SK-N-SH (cell line): ENCODE data around the gene CCDC30. TPM values are rescaled to one million over a fixed set of nuclear protein-coding genes. Genes with fewer than 3 reads are reported as not detected.

ENCODE experiments used
- CTCF ChIA-PET: fragments of 300-600, 350-600 bp; formaldehyde crosslinking; extraction: SDS; loops from one replicate; lab custom pipeline; 2021; lab: Yijun Ruan, JAX
- POLR2A ChIA-PET: fragments of 350-600 bp; sonication (Branson Sonifier 250); formaldehyde crosslinking; extraction: SDS; loops from one replicate; lab custom pipeline; 2020; ENCODE audit warnings: antibody characterized with exemption, inconsistent platforms; lab: Yijun Ruan, JAX
- DNase-seq: peaks from one replicate; pipeline ENCODE4 v3.0.0; 2012
- H2AFZ ChIP-seq: fragments of 200-600 bp; sonication (generic); 2 replicates; pipeline ENCODE4 v1.8.1; 2016; ENCODE audit warnings: antibody characterized with exemption, mild to moderate bottlenecking, low read depth
- H3F3A ChIP-seq: fragments of 200-600 bp; sonication (generic); replicated peaks from 2 replicates; pipeline ENCODE3; 2016; ENCODE audit warnings: antibody characterized with exemption, mild to moderate bottlenecking; ENCODE audit not compliant: insufficient read depth
- H3K27ac ChIP-seq, 2 experiments: fragments of 200-500 bp in 1 of 2; fragments of 200-600 bp in 1 of 2; sonication (Bioruptor generic) in 1 of 2; sonication (generic), shearing (Covaris generic) in 1 of 2; 2 replicates each; pipeline versions ENCODE4 v1.5.1 to v1.6.1; 2014 to 2016; ENCODE audit warnings: low read depth in 2 of 2, inconsistent platforms in 1 of 2, low read length in 1 of 2, mild to moderate bottlenecking in 1 of 2, mixed read lengths in 1 of 2
- H3K27me3 ChIP-seq: fragments of 200-600 bp; sonication (generic), shearing (Covaris generic); 2 replicates; pipeline ENCODE4 v1.6.1; 2016; ENCODE audit warnings: mixed run types; ENCODE audit not compliant: insufficient read depth
- H3K36me3 ChIP-seq, 2 experiments: fragments of 200-500 bp in 1 of 2; fragments of 200-600 bp in 1 of 2; sonication (Bioruptor generic) in 1 of 2; sonication (generic) in 1 of 2; replicated peaks in 1 of 2; 2 replicates each; pipeline versions ENCODE3 to v1.5.1; 2014 to 2016; ENCODE audit warnings: low read length in 1 of 2, mild to moderate bottlenecking in 1 of 2; ENCODE audit not compliant: insufficient read depth in 2 of 2, control insufficient read depth in 1 of 2
- H3K4me1 ChIP-seq, 2 experiments: fragments of 200-500 bp in 1 of 2; fragments of 200-600 bp in 1 of 2; sonication (Bioruptor generic) in 1 of 2; sonication (generic), shearing (Covaris generic) in 1 of 2; 2 replicates each; pipeline versions ENCODE4 v1.5.1 to v1.6.1; 2014 to 2016; ENCODE audit warnings: low read depth in 1 of 2, low read length in 1 of 2, mixed run types in 1 of 2; ENCODE audit not compliant: insufficient read depth in 2 of 2, control insufficient read depth in 1 of 2
- H3K4me2 ChIP-seq: fragments of 200-600 bp; sonication (generic), shearing (Covaris generic); 2 replicates; pipeline ENCODE4 v1.6.1; 2017; ENCODE audit warnings: mixed run types
- H3K4me3 ChIP-seq, 2 experiments: fragments of 200-500 bp in 1 of 2; fragments of 200-600 bp in 1 of 2; sonication (Bioruptor generic) in 1 of 2; sonication (generic), shearing (Covaris generic) in 1 of 2; 2 replicates each; pipeline versions ENCODE4 v1.5.1 to v1.8.1; 2014 to 2016; ENCODE audit warnings: low read depth in 2 of 2, inconsistent platforms in 1 of 2, low read length in 1 of 2, mild to moderate bottlenecking in 1 of 2, mixed read lengths in 1 of 2, moderate library complexity in 1 of 2
- H3K79me2 ChIP-seq: fragments of 200-600 bp; sonication (generic); 2 replicates; pipeline ENCODE4 v1.8.1; 2017; ENCODE audit warnings: mild to moderate bottlenecking; ENCODE audit not compliant: insufficient read depth
- H3K9ac ChIP-seq: fragments of 200-600 bp; sonication (generic); 2 replicates; pipeline ENCODE4 v1.6.1; 2017; ENCODE audit warnings: mixed run types
- H3K9me2 ChIP-seq: fragments of 200-600 bp; sonication (generic); 2 replicates; pipeline ENCODE4 v1.6.1; 2017; ENCODE audit warnings: mixed run types
- H3K9me3 ChIP-seq: fragments of 200-600 bp; sonication (generic); 2 replicates; pipeline ENCODE4 v1.6.1; 2017; ENCODE audit warnings: mixed run types, mild to moderate bottlenecking, moderate library complexity
- H4K20me1 ChIP-seq: fragments of 200-600 bp; sonication (generic); 2 replicates; pipeline ENCODE4 v1.6.1; 2017; ENCODE audit warnings: mild to moderate bottlenecking, mixed run types; ENCODE audit not compliant: insufficient read depth
- CTCF ChIP-seq: fragments of 200-600 bp; sonication (generic); IDR thresholded peaks from 2 replicates; pipeline ENCODE4 v1.6.1; 2017; ENCODE audit warnings: antibody characterized with exemption, mild to moderate bottlenecking, moderate library complexity
- GABPA ChIP-seq: IDR thresholded peaks from 2 replicates; pipeline ENCODE4 v1.4.0; 2012; ENCODE audit warnings: low read depth, mild to moderate bottlenecking
- GATA2 ChIP-seq: sonication (generic); formaldehyde crosslinking; IDR thresholded peaks from 2 replicates; pipeline ENCODE4 v1.5.0; 2020; ENCODE audit warnings: mild to moderate bottlenecking, missing genetic modification reagents
- IRF3 ChIP-seq: fragments of 150-350 bp; IDR thresholded peaks from 2 replicates; pipeline ENCODE4 v1.6.1; 2016; ENCODE audit warnings: mild to moderate bottlenecking, low read depth, low read length
- JUND ChIP-seq: IDR thresholded peaks from 2 replicates; pipeline ENCODE4 v1.4.0; 2012
- MEF2A ChIP-seq: IDR thresholded peaks from 2 replicates; pipeline ENCODE4 v1.4.0; 2012; ENCODE audit warnings: low read depth, borderline replicate concordance
- NFIC ChIP-seq: IDR thresholded peaks from 2 replicates; pipeline ENCODE4 v1.4.0; 2012; ENCODE audit warnings: borderline replicate concordance
- NRF1 ChIP-seq: IDR thresholded peaks from 2 replicates; pipeline ENCODE4 v1.6.1; 2012; ENCODE audit warnings: low read depth, mild to moderate bottlenecking, low read length
- POLR2AphosphoS5 ChIP-seq: IDR thresholded peaks from 2 replicates; pipeline ENCODE4 v1.6.1; 2012; ENCODE audit warnings: low read depth, low read length
- RFX5 ChIP-seq: IDR thresholded peaks from 2 replicates; pipeline ENCODE4 v1.6.1; 2012; ENCODE audit warnings: mild to moderate bottlenecking, improper control_type of control experiment, low read length
- SIN3A ChIP-seq: IDR thresholded peaks from 2 replicates; pipeline ENCODE4 v1.6.1; 2012; ENCODE audit warnings: low read depth, mild to moderate bottlenecking, low read length, moderate library complexity, borderline replicate concordance
- SMC3 ChIP-seq: IDR thresholded peaks from 2 replicates; pipeline ENCODE4 v1.6.1; 2012; ENCODE audit warnings: low read depth, low read length, improper control_type of control experiment
- TEAD4 ChIP-seq: IDR thresholded peaks from 2 replicates; pipeline ENCODE4 v1.4.0; 2012; ENCODE audit warnings: mild to moderate bottlenecking, borderline replicate concordance; ENCODE audit not compliant: insufficient read depth
- whole genome bisulfite sequencing: methylation state at CpG from one replicate; pipeline ENCODE4 v1.1.6; 2017; ENCODE audit warnings: low lambda C conversion rate; 5-methylcytosine and 5-hydroxymethylcytosine counted together
- polyA plus RNA-seq, 3 experiments: library from polyadenylated mRNA; depleted of rRNA; stranded (reverse); fragments of >200 nt; gene quantifications; 2 replicates each; pipeline ENCODE4 v1.2.3, GENCODE V29; 2012
- TF ChIP-seq, protein P1 (sequence below): IDR thresholded peaks from 2 replicates; pipeline ENCODE4; 2012
- TF ChIP-seq, protein P2 (sequence below): fragments of 150-350 bp; IDR thresholded peaks from 2 replicates; pipeline ENCODE4 v1.6.1; 2017; ENCODE audit warnings: antibody characterized with exemption, low read length, low read depth, borderline replicate concordance

CCDC30 gene
- polyA plus RNA-seq, 1 of the 3 experiments (the other 2 are of a cell fraction) = 0.94 TPM

DNA sequence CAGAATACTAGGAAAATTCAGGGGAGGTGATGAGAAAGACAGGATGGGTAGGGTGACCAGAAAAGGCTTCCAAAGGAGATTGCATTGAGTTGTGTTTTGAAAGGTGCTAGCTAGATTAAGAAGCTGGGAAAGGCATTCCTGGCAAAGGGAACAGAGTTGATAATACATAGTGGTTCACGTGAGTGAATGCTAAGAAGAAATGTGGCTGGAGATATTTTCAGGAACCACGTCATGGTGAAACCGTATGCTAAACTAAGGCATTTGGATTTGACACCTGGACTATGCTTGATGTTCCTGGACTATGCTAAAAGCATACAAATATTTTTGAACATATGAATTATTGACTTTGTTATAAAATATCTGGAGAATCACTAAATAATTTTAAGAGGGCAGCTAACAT is 14.7 kb downstream of the CCDC30 start:
- ChIA-PET CTCF (no interaction called here), POLR2A (interaction anchor here (1.0 kb wide), 1 partner anchor 21 kb away, joined by 3 read pairs; no protein-coding TSS in a partner anchor)
- no peaks in the 10 kb centered on the region for H3K4me1 ChIP-seq
- DNase-seq = no peak
- peaks cover 4% of the 10 kb centered on the region for H3F3A ChIP-seq
- no peak overlapping the region for H3K4me2 ChIP-seq
- TF ChIP-seq GATA2 (CRISPR knock-in tag) (no peak), TEAD4 (no peak), SMC3 (no peak), NRF1 (no peak), IRF3 (no peak), JUND (no peak), NFIC (no peak), GABPA (no peak), MEF2A (no peak), CTCF (no peak), POLR2AphosphoS5 (no peak), SIN3A (no peak), RFX5 (no peak)
- TF ChIP-seq, protein P1, sequence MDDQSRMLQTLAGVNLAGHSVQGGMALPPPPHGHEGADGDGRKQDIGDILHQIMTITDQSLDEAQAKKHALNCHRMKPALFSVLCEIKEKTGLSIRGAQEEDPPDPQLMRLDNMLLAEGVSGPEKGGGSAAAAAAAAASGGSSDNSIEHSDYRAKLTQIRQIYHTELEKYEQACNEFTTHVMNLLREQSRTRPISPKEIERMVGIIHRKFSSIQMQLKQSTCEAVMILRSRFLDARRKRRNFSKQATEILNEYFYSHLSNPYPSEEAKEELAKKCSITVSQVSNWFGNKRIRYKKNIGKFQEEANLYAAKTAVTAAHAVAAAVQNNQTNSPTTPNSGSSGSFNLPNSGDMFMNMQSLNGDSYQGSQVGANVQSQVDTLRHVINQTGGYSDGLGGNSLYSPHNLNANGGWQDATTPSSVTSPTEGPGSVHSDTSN = no peak
- TF ChIP-seq, protein P2, sequence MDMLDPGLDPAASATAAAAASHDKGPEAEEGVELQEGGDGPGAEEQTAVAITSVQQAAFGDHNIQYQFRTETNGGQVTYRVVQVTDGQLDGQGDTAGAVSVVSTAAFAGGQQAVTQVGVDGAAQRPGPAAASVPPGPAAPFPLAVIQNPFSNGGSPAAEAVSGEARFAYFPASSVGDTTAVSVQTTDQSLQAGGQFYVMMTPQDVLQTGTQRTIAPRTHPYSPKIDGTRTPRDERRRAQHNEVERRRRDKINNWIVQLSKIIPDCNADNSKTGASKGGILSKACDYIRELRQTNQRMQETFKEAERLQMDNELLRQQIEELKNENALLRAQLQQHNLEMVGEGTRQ = no peak
- H3K4me3 ChIP-seq = no peak overlapping the region
- H3K27me3 ChIP-seq = no peaks in the 10 kb centered on the region
- 75% methylated on average over 3 of the region's 3 CpGs for WGBS
- H4K20me1 ChIP-seq = no peaks in the 10 kb centered on the region
- no peaks in the 10 kb centered on the region for H3K9me3 ChIP-seq
- H3K27ac ChIP-seq = no peak overlapping the region
- no peaks in the 10 kb centered on the region for H3K9me2 ChIP-seq
- H2AFZ ChIP-seq = no peak overlapping the region
- H3K36me3 ChIP-seq = no peaks in the 10 kb centered on the region
- no peaks in the 10 kb centered on the region for H3K79me2 ChIP-seq
- H3K9ac ChIP-seq = no peak overlapping the region
